Body of pancreas (tissue), 4 donors: ENCODE measurements around the gene HERC4.

Experiments used
- CTCF ChIP-seq, 7 experiments: fragments of 450-650 bp in 4 of 7; fragments of 200-600 bp in 3 of 7; sonication (generic) in 3 of 7; IDR thresholded peaks; one replicate each; pipeline ENCODE4 v1.5.1; 2016 to 2019; ENCODE audit warnings: antibody characterized with exemption in 7 of 7
- POLR2A ChIP-seq, 3 donors: fragments of 450-650 bp; IDR thresholded peaks; one replicate each; pipeline ENCODE4 v1.6.1; 2016; ENCODE audit warnings: antibody characterized with exemption in 3 of 3, mild to moderate bottlenecking in 2 of 3

DNA sequence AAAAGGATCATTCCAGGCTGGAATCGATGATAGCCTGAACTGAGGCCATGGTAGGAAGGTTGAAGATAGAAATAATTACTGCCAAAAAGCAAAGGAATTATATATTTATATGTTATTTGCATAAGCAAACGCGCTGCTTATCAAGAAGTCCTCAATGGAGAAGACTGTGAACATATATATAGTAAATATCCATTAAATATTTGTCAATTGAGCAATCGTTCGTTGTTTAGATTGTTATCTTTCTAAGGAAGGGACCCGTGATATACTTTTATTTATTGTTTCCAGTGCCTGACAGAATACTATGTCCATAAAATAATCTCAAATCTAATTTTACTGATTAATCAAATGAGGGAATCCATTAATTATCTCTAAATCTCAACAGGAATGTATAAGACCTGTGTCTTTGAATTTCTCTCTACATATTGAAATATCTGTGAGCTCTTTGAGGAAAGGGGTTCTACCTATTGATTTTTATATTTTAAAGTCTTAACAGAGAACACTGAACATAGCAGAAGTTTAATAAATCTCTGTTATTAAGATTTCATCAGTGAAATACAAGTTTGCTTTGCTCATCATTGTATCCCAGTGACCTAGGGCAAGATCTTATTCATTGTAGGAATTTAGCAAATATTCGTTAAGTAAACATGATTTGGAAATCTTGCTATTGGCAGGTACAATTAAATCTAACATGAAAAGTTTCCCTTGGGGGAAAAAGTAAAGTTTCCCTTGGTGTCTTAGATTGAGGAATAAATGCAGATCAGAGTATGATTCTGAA lies 12.0 kb upstream of the HERC4 start:
- TF ChIP-seq POLR2A (IDR thresholded peaks at IDR 0.05) (no peak), CTCF (IDR thresholded peaks at IDR 0.05) (no peak)
